ENCODE results near the gene AKIP1. TPM values are rescaled to one million over a fixed set of nuclear protein-coding genes. Genes with fewer than 3 reads are reported as not detected.

AKIP1 gene
- total and polyA plus RNA-seq, 9 of the 15 experiments (the other 6 are each of a cell fraction or from before 2014, with no cell fraction given) = 9.0 to 52.6 (median 36.2) TPM

DNA sequence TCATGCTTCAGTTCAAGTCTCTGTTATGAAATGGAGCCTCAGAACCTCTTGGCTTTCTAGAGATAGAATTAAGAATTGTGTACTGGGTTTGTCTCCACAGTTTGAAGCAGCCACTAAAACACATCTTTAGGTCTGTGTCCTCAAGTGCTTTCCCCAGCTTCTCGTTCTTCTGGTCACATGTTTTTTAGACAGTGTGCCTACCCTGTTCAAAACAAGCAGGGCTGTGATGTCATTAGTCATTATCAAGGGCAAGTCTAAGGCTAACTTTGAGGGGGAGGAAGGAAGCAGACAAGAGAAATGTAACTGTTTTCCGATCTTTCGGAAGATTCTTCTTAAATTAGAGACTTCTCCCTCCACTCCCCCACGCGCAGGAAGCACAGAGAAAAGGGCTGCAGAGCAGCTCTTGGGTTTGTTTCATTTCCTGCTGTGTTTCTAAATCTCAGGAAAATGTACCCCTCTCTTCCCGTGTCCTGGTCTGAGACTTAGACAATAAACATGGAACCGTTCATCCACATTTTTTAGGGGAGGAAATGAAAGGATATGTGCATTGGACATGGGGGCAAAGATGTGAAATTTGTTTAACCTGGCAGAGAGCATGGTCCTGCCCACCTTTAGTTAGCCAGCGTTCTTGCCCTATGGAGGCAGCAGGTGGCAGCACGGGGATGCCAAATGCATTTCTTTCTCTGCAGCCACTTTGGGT, 3.1 kb downstream of the AKIP1 start (continued):
- TF ChIP-seq, protein P1, sequence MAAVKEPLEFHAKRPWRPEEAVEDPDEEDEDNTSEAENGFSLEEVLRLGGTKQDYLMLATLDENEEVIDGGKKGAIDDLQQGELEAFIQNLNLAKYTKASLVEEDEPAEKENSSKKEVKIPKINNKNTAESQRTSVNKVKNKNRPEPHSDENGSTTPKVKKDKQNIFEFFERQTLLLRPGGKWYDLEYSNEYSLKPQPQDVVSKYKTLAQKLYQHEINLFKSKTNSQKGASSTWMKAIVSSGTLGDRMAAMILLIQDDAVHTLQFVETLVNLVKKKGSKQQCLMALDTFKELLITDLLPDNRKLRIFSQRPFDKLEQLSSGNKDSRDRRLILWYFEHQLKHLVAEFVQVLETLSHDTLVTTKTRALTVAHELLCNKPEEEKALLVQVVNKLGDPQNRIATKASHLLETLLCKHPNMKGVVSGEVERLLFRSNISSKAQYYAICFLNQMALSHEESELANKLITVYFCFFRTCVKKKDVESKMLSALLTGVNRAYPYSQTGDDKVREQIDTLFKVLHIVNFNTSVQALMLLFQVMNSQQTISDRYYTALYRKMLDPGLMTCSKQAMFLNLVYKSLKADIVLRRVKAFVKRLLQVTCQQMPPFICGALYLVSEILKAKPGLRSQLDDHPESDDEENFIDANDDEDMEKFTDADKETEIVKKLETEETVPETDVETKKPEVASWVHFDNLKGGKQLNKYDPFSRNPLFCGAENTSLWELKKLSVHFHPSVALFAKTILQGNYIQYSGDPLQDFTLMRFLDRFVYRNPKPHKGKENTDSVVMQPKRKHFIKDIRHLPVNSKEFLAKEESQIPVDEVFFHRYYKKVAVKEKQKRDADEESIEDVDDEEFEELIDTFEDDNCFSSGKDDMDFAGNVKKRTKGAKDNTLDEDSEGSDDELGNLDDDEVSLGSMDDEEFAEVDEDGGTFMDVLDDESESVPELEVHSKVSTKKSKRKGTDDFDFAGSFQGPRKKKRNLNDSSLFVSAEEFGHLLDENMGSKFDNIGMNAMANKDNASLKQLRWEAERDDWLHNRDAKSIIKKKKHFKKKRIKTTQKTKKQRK (IDR thresholded peaks at IDR 0.05; ENCODE audit: borderline replicate concordance, low read depth, low read length) = no peak
- TF ChIP-seq SMAD2 (IDR thresholded peaks at IDR 0.05; ENCODE audit: low read depth, low read length) (no peak), RBFOX2 (IDR thresholded peaks at IDR 0.05; ENCODE audit: low read depth, low read length) (no peak), CHD2 (IDR thresholded peaks at IDR 0.05; ENCODE audit: low read depth, low read length) (no peak), SMC3 (conservative IDR thresholded peaks at IDR 0.05; ENCODE audit: insufficient read depth, low read depth, low read length) (0 out of 2 replicates have a peak, but pooled peaks have one; percentile 36), ZNF184 (CRISPR knock-in tag; IDR thresholded peaks at IDR 0.05) (no peak), MED1 (CRISPR knock-in tag; IDR thresholded peaks at IDR 0.05; ENCODE audit: borderline replicate concordance) (no peak), E2F3 (CRISPR knock-in tag; IDR thresholded peaks at IDR 0.05) (no peak), ELF2 (CRISPR knock-in tag; IDR thresholded peaks at IDR 0.05) (0 out of 2 replicates have a peak, but pooled peaks have one; percentile 27), NFATC3 (IDR thresholded peaks at IDR 0.05) (no peak), NRF1 (conservative IDR thresholded peaks at IDR 0.05 in 1 of 2, IDR thresholded peaks at IDR 0.05 in 1 of 2) (peak; percentile 30 to 39; a peak in 2 of 4 replicates), CTBP1 (IDR thresholded peaks at IDR 0.05; ENCODE audit: borderline replicate concordance) (0 out of 2 replicates have a peak, but pooled peaks have one; percentile 16), PRMT5 (CRISPR knock-in tag; IDR thresholded peaks at IDR 0.05) (no peak), TBP (optimal IDR thresholded peaks at IDR 0.05; ENCODE audit: low read depth, low read length) (no peak), ZNF175 (CRISPR knock-in tag; IDR thresholded peaks at IDR 0.05; ENCODE audit: low read depth) (peak; percentile 74; the same call in 1 of the 2 replicates)
- TF ChIP-seq, protein P2, sequence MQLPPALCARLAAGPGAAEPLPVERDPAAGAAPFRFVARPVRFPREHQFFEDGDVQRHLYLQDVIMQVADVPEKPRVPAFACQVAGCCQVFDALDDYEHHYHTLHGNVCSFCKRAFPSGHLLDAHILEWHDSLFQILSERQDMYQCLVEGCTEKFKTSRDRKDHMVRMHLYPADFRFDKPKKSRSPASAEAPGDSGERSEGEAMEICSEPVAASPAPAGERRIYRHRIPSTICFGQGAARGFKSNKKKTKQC (CRISPR knock-in tag; IDR thresholded peaks at IDR 0.05) = no peak
- TF ChIP-seq, protein P3, sequence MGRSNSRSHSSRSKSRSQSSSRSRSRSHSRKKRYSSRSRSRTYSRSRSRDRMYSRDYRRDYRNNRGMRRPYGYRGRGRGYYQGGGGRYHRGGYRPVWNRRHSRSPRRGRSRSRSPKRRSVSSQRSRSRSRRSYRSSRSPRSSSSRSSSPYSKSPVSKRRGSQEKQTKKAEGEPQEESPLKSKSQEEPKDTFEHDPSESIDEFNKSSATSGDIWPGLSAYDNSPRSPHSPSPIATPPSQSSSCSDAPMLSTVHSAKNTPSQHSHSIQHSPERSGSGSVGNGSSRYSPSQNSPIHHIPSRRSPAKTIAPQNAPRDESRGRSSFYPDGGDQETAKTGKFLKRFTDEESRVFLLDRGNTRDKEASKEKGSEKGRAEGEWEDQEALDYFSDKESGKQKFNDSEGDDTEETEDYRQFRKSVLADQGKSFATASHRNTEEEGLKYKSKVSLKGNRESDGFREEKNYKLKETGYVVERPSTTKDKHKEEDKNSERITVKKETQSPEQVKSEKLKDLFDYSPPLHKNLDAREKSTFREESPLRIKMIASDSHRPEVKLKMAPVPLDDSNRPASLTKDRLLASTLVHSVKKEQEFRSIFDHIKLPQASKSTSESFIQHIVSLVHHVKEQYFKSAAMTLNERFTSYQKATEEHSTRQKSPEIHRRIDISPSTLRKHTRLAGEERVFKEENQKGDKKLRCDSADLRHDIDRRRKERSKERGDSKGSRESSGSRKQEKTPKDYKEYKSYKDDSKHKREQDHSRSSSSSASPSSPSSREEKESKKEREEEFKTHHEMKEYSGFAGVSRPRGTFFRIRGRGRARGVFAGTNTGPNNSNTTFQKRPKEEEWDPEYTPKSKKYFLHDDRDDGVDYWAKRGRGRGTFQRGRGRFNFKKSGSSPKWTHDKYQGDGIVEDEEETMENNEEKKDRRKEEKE (IDR thresholded peaks at IDR 0.05; ENCODE audit: borderline replicate concordance in 1 of 2, control insufficient read depth in 1 of 2, low read depth in 2 of 2, low read length in 1 of 2) = no peak
- TF ChIP-seq, protein P4, sequence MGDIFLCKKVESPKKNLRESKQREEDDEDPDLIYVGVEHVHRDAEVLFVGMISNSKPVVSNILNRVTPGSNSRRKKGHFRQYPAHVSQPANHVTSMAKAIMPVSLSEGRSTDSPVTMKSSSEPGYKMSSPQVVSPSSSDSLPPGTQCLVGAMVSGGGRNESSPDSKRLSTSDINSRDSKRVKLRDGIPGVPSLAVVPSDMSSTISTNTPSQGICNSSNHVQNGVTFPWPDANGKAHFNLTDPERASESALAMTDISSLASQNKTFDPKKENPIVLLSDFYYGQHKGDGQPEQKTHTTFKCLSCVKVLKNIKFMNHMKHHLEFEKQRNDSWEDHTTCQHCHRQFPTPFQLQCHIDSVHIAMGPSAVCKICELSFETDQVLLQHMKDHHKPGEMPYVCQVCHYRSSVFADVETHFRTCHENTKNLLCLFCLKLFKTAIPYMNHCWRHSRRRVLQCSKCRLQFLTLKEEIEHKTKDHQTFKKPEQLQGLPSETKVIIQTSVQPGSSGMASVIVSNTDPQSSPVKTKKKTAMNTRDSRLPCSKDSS (IDR thresholded peaks at IDR 0.05; ENCODE audit: low read depth, partially characterized antibody) = no peak
